Stimulated activated CD4-positive, alpha-beta T cell treated with anti-CD3 and anti-CD28 coated beads, Interleukin-4, amount 100 ng/mL, for 1 hour (primary cell): ENCODE measurements around the gene CREM.

ENCODE experiments used
- DNase-seq: peaks from one replicate; pipeline ENCODE4 v3.0.0-alpha.2; 2020

Gene CREM

DNA sequence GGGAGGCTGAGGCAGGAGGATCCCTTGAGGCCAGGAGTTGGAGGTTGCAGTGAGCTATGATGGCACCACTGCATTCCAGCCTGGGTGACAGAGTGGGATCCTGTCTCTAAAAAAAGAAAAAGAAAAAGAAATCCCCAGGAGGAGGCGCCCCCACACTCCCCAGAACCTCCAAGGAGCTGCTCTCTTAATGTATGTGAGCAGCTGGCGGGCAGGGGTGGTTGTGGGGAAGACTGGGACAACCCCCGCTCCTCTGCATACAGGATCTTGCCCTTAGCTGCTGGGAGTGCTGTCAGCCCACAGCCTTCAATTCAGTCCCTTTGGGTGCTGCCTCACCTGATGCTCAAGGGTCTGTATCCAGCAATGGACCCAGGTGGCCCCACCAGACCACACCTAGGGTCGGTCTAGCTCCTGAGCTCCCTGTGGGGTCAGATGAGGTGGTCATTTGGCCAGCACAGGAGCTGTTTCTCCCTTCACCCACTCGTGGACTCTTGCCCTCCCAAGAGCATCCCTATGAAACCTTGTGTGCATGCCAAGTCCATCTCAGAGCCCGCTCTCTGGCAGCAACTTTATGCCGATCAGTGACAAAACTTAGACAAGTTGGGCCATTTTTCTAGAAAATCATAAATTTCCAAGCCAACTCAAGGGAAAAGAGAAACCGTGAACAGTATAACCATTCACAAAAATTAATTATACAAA lies 97.5 kb downstream of the CREM start:
- DNase-seq, result no peak

DNA sequence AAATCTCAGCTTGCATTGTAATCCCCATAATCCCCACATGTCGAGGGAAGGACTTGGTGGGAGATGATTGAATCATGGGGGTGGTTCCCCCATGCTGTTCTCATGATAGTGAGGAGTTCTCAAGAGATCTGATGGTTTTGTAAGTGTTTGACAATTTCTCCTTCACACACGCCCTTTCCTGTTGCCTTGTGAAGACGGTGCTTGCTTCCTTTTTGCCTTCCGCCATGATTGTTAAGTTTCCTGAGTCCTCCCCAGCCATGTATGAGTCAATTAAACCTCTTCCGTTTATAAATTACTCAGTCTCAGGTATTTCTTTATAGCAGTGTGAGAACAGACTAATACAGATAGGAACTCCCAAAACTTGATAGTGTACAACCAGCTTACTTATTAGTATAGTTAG lies 98.6 kb downstream of the CREM start:
- DNase-seq, result no peak

DNA sequence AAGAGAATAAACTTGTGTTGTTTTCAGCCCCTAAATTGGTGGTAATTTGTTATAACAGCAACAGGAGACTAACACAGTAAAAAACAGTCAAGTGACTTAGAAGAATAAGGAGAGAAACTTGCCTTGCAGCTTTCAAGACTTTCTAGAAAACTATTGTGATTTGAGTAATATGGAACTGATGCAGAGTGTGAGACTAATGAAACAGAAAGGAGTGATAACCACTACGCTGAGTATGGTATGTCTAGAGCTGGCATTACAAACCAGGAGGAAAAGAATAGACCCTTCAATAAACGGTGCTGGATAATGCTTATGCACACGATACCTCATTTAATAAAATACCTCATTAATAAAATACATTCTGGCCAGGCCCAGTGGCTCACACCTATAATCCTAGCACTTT lies 99.9 kb downstream of the CREM start:
- DNase-seq, result no peak

DNA sequence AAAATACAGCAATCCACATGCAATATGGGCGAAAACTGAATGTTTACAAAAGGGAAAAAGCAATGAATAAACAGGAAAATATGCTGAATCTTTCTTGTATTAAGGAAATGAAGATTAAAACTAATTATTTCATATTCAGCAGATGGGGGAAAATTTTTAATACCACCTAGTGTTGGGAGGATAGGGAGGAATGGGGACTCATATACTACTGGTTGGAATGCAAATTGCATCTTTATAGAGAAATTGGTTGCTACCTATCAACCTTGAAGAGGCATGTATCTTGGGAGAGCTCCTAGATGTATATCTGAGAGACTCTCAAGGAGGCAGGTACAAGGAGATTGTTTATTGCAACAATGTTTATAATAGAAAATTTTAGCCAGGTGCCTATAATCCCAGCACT lies 101.4 kb downstream of the CREM start:
- no peak for DNase-seq

DNA sequence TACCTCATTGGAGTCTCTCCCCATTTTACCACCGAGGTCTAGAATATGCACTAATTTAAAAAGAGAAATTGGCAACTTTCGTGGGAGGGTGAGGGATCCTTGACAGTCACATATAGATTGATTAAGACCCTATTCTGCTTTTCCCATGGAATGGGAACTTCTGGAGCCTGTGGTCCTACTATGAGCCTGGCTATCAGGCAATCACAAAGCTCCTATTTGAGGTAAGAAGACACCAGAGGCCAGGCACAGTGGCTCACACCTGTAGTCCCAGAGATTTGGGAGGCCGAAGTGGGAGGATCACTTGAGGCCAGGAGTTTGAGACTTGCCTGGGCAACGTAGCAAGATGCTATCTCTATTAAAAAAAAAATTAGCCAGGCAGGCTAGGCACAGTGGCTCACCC lies 105.0 kb downstream of the CREM start:
- no peak for DNase-seq

DNA sequence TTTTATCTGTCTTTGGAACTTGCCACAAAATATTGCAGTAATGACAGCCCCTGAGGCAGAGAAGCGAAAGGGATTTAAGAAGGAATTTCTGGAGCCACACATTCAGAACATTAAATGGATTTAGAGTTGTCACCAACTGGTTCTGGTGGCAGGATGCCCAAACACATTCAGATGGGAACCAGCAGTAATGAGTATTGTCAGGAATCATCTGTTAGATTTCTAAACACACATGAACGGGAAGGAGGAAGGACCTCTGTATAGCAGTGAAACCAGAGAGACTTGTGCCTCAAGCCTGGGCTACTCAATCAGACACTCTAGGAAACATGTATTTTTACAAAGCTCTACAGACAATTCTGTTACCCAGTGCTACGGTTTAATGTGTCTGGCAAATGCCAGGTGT lies 105.9 kb downstream of the CREM start:
- DNase-seq, result no peak

DNA sequence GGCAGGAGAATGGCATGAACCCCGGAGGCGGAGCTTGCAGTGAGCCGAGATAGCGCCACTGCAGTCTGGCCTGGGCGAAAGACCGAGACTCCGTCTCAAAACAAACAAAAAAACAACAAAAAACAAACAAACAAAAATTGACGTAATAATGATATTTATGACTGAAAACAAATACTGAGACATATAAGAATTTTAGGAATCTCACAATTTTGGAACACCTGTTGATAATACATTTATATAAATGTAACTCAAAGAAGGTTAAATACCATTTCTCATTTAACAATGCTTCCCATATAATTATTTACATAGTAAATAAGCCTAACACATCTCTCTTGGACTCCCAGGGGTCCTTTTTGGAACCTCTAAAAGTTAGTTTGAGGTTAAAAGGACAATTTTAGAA lies 107.4 kb downstream of the CREM start:
- no peak for DNase-seq

DNA sequence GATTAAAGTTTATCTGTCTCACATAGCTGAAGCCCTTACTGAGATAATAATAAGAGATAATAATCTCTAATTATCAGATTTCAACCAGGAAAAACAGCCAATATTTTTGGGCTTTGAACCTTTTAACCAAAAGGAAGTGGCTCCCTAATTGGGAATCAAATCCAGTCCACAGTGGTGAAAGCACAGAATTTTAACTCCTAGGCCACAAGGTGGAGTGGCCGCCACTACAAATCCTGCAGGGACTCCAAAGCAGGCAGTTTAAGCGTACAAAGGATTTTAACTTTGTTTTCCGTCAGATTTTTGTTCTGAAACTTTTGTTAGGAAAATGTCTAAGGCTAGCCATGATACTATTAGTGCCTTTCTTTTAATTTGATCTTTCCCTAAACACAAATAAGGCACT lies 110.1 kb downstream of the CREM start:
- DNase-seq, result no peak

DNA sequence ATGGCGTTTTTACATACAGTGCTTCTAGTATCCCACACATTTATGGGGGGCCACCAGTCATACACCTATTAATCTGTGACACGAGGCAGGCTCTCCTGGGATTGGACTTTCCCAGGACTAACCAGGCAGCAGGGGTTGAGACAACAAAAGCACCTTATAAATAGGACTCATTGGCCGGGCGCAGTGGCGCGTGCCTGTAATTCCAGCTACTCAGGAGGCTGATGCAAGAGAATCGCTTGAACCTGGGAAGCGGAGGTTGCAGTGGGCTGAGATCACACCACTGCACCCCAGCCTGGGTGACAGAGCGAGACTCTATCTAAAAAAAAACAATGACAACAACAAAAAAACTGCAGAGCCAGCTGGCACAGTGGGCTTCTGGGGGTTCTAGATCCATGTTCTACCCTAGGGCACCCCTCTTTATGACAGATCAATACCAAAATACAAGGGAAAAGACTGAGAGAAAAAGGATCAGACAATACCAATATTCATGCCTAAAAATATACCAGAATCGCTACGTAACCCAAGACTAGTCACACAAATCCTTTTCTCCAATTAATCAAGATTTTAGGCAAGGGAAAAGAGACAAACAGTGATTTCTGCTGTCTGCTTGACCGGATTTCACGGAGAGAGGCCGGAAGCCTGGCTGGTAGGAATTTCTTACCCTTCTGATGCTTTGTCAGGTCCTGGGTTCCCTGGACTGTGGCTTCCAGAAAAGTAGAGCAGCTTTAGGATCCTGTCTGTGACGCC lies 111.3 kb downstream of the CREM start:
- no peak for DNase-seq

DNA sequence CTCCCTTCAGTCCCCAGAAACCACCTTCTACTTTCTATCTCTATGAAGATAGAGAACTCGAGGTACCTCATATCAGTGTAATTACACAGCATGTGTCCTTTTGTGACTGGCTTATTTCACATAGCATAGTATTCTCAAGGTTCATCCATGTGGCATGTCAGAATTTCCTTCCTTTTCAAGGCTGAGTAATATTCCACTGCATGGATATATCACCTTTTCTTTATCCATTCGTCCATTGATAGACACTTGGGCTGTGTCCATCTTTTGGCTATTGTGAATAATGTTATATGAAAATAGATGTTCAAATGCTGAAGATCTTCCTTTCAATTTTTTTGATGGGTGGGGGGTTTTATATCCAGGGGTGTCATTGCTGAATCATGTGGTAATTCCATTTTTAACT lies 117.9 kb downstream of the CREM start:
- DNase-seq, result no peak

DNA sequence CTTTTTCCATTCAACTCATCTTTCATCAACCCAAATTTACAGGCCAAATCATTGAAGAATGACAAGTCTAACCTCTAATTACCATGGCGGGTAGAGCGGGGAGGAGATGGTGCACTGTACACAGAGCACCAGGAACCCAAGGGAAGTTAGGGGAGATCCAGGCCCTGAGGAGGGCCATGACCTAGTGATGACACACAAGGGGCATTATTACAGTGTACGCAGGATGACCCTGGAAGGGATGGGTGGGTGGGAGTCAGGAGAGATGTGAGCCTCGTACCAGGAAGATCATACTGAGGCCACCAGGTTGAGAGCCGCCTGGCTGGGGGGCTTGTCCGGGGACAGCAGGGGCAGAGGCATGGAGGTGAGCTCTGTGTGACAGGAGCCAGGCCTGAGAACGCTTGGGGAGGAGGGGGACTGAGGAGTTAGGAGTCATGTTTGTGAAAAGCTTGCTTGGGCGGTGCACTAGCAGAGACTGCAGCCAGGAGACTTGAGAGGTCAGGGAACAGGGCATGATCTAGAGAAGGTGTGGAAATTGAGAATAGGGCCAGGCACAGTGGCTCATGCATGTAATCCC lies 120.2 kb downstream of the CREM start:
- DNase-seq, result no peak

DNA sequence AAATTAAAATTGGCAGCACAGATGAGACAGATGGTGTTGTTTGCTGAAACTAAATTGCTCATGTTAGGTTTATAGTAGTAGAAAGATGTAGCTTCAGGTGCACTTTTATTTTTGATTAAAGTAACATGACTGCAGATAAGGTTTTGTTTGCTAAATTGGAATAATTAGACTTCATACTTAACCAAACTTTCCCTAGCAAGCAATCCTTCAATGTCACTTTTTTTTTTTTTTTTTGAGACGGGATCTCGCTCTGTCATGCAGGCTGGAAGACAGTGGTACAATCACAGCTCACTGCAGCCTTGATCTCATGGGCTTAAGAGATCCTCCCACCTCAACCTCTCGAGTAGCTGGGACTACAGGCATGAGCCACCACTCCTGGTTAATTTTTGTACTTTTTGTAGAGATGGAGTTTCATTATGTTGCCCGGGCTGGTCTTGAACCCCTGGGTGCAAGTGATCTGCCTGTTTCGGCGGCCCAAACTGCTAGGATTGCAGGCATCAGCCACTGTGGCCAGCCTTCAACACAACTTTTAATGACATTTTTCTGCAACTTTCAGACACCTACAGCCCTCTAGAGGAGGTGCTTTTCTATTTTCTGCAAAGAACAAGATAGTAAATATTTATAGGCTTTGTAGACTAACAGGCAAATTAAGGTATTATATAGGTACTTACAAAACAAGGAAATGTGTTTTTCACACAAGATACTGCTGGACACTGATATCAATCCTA lies 124.9 kb downstream of the CREM start:
- DNase-seq, result no peak

DNA sequence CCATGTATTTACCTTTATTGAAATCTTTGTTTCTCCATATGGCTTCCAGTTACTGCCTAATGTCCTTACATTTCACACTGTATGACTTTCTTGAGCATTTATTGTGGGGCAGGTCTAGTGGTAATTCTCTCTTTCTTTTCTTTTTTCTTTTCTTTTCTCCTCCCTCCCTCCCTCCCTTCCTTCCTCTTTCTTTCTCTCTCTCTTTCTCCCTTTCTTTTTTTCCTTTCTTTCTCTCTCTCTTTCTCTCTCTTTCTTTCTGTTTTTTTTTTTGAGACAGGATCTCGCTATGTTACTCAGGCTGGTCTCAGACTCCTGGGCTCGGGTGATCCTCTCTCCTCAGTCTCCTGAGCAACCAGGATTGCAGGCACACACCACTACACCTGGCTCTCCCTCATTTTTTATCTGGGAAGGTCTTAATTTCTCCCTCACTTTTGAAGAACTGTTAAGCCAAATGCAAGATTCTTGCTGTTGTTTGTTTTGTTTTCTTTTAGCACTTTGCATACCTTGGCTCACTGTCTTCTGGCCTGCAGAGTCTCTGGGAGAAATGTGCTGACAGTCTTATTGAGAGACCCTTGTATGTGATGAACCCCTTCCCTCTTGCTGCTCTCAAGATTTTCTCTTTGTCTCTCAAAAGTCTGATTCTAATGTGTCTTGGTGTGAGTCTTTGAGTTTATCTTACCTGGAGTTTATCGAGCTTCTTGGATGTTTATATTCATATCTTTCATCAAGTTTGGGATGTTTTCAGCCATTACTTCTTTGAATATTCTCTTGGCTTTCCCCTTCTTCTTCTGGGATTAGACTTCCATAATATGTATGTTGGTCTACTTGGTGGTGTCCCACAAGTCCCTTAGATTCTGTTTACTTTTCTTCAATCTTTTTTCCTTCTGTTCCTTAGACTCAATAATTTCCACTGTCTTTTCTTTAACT lies 130.7 kb downstream of the CREM start:
- DNase-seq, result no peak

DNA sequence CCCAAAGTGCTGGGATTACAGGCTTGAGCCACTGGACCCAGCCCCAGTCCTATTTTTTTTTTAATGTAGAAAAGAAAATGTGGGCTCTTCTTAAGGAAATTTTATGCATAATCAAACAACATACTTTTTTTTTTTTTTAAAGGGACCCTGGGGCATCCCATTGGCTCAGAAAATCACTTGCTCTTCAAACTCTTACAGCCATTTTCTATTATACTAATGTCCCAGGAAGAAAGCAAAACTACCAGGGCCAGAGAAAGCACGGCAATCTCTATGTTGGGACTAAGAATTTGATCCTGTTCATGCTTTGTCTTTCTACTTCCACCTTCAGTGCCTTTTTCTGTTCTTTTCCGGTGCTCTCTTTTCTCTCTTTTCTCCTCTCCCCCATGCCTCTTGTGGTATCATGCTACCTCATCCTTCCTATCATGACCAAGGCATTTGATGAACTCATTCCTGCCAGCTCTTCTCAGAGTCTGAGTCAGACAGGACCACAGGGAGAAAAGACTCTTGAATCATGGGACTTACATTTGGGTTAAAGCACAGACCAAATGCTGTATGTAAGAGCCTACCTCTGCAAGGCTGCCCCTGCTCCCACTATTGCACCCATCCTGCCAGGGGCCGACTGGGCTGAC lies 133.2 kb downstream of the CREM start:
- no peak for DNase-seq

DNA sequence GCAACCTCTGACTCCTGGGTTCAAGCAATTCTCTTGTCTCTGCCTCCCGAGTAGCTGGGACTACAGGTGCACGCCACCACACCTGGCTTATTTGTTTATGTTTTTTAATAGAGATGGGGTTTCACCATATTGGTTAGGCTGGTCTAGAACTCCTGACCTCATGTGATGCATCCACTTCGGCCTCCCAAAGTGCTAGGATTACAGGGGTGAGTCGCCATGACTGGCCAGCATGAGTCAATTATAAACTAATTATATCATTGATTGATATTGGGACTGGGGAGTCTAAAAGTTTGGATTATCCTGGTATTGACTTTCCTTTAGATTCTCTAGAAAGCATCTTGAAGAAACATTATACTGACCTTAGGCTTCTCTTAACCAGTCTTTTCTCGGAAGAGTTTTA lies 135.8 kb downstream of the CREM start:
- DNase-seq, result no peak
